Left ventricle myocardium inferior (tissue), 1 donor: ENCODE results near the gene DIAPH2. TPM values are rescaled to one million over a fixed set of nuclear protein-coding genes. Genes with fewer than 3 reads are reported as not detected.

Experiments used
- DNase-seq: peaks from one replicate; pipeline ENCODE4 v3.0.0-alpha.2; 2020
- H3K27ac ChIP-seq: fragments of 200-600 bp; replicated peaks from 2 replicates; pipeline ENCODE4 v1.8.0; 2021
- H3K27me3 ChIP-seq: fragments of 200-600 bp; 2 replicates; pipeline ENCODE4 v1.8.0; 2021; ENCODE audit warnings: low read depth
- H3K36me3 ChIP-seq: fragments of 200-600 bp; 2 replicates; pipeline ENCODE4 v1.8.0; 2021
- H3K4me1 ChIP-seq: fragments of 200-600 bp; 2 replicates; pipeline ENCODE4 v1.8.0; 2021
- H3K4me3 ChIP-seq: fragments of 200-600 bp; 2 replicates; pipeline ENCODE4 v1.8.0; 2021; ENCODE audit warnings: mild to moderate bottlenecking, moderate library complexity
- H3K9me3 ChIP-seq: fragments of 200-600 bp; replicated peaks from 2 replicates; pipeline ENCODE4 v1.8.0; 2021
- CTCF ChIP-seq: fragments of 200-600 bp; IDR thresholded peaks from 2 replicates; pipeline ENCODE4 v1.8.0; 2021; ENCODE audit warnings: antibody characterized with exemption, mild to moderate bottlenecking, borderline replicate concordance
- intact Hi-C: fragments of 100-400 bp; cut with micrococcal nuclease; formaldehyde crosslinking; loops from one replicate; pipeline ENCODE4 v1.11.0; 2022
- total RNA-seq: library from RNA; stranded (reverse); fragmentation: NEBNext Ultra II Directional; extraction: Animal tissue kit (Norgen Biotek cat#: 25700); gene quantifications from one replicate; pipeline ENCODE4 v1.2.1, GENCODE V29; 2021
- donor health status: DM: no; HTN: yes; CAD: no; lungs with severe emphysema.

Gene DIAPH2
- total RNA-seq, 1 donor from 2014 or later: 9.3 TPM

DNA sequence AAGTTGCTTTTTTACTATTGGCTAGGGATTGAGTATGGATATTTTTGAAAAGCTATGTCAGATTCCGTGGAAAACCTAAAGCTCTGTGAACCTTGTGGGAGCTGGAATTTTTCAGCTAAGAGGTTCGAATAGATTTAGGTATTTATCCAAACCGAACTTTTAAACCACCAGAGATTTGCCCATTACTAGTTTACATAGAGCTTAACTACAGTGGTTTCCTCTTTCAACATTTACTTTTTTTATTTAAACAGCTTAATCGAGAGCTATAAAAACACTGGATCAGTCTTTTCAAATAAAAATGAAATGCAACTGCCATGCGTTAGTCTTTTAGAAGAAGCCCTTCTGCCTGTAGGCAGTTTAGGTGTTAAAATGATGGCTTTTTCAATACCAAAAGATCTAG, 576.0 kb downstream of the DIAPH2 start:
- Histone ChIP-seq H3K4me1 (no peaks in the 10 kb centered on the region), H3K4me3 (no peak overlapping the region), H3K27ac (no peak overlapping the region), H3K27me3 (no peaks in the 10 kb centered on the region), H3K9me3 (no peaks in the 10 kb centered on the region), H3K36me3 (no peaks in the 10 kb centered on the region)
- TF ChIP-seq CTCF: no peak
- intact Hi-C loops: no loop called here
- no peak for DNase-seq

- no peak overlapping the region for H3K4me3 ChIP-seq
- no peaks in the 10 kb centered on the region for H3K27me3 ChIP-seq
- no peak for TF ChIP-seq CTCF
- H3K9me3 ChIP-seq: no peaks in the 10 kb centered on the region
- no peak overlapping the region for H3K27ac ChIP-seq
- H3K4me1 ChIP-seq: no peaks in the 10 kb centered on the region
- intact Hi-C loops: no loop called here
- H3K36me3 ChIP-seq: no peaks in the 10 kb centered on the region
- no peak for DNase-seq
These were observed 581.9 kb downstream of the DIAPH2 start for GRCh38 chrX:97266406-97267121.

GRCh38 chrX:97267396-97268181, 582.9 kb downstream of the DIAPH2 start:
- Histone ChIP-seq H3K36me3 (no peaks in the 10 kb centered on the region), H3K27ac (no peak overlapping the region), H3K9me3 (no peaks in the 10 kb centered on the region), H3K4me1 (no peaks in the 10 kb centered on the region), H3K27me3 (no peaks in the 10 kb centered on the region), H3K4me3 (no peak overlapping the region)
- intact Hi-C loops: no loop called here
- DNase-seq: no peak
- TF ChIP-seq CTCF: no peak

DNA sequence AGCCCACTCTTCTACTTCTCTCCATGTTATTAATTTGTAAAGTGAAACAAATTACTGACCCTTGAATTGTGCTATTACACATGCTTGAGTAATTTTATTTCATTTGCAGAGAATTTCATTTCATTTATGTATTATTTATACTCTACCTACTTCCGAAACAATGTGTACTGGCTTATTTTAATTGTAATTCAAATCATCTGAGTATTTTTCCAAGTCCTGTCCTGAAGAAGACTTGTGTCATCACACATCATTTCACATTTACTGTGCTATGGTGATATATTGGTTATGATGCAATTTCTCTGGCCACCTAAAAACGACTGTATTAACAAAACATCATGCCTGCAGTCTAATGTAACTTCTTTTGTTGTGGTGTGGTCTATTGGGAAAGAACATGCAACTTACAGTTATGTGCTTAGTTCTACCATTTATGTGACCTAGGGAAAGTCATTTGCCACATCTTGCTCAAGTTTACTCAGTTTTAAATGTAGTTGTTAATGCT, 583.6 kb downstream of the DIAPH2 start:
- DNase-seq: no peak
- intact Hi-C loops: no loop called here
- H3K27ac ChIP-seq: no peak overlapping the region
- no peaks in the 10 kb centered on the region for H3K27me3 ChIP-seq
- no peaks in the 10 kb centered on the region for H3K9me3 ChIP-seq
- H3K36me3 ChIP-seq: no peaks in the 10 kb centered on the region
- no peaks in the 10 kb centered on the region for H3K4me1 ChIP-seq
- H3K4me3 ChIP-seq: no peak overlapping the region
- TF ChIP-seq CTCF: no peak

GRCh38 chrX:97284531-97284930, 599.9 kb downstream of the DIAPH2 start:
- no peaks in the 10 kb centered on the region for H3K27me3 ChIP-seq
- intact Hi-C loops: no loop called here
- no peaks in the 10 kb centered on the region for H3K9me3 ChIP-seq
- H3K36me3 ChIP-seq: no peaks in the 10 kb centered on the region
- no peaks in the 10 kb centered on the region for H3K4me1 ChIP-seq
- TF ChIP-seq CTCF: no peak
- H3K27ac ChIP-seq: no peak overlapping the region
- DNase-seq: no peak
- no peak overlapping the region for H3K4me3 ChIP-seq
